NCI-H2081 treated with DMSO at 0.1 percent for 48 hours (cell line): Measurements from ENCODE around the gene ETFB.

Experiments
- DNase-seq: peaks from one replicate; lab custom pipeline; 2025; lab: John Stamatoyannopoulos, UW

The ETFB gene

DNA sequence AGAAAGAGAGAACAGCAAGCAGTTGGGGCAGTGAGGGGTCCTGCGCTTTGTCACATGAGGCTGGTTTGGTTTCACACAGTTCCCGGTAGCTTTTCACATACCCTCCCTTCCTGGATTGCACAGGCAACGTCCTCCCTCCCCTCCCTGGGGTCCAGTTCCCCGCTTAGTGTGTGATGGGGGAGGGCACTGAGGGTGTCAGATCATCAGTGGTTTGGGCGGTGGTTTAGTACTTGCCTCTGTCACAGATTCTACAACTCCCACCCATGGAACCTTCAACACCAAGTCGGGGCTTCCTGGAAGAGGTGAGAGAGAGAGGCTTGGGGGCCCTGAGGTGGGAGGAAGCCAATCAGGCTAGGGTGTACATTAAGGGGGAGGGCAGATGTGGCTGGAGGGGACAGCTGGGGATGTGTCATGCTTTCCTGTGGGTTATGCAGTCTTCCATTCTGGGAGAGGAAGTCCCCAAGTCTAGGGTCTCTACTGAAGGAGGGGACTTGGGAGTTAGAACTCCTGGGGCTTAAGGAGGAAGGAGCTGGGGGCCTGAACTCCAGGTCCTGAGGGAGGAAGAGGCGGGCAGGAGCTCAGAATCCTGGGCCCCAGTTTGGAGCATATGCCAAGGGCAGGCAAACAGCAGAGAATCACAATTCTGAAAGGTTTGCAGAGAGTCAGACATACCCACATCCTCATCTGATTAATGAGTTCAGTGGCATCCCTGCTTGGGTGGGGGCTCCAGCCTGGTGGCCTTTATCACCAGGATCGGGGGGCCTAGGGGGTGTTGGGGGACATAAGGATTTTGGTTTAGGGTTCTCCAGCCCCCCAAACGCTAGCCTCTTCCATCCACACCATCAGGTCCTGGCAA is 6.7 kb upstream of the ETFB start, which contains the start of gene NKG7:
TSS of gene NKG7 (minus strand) at position 6 of the 856 bp plus-strand sequence. CDS start 119 bp downstream, outside the sequence.
- no peak for DNase-seq

DNA sequence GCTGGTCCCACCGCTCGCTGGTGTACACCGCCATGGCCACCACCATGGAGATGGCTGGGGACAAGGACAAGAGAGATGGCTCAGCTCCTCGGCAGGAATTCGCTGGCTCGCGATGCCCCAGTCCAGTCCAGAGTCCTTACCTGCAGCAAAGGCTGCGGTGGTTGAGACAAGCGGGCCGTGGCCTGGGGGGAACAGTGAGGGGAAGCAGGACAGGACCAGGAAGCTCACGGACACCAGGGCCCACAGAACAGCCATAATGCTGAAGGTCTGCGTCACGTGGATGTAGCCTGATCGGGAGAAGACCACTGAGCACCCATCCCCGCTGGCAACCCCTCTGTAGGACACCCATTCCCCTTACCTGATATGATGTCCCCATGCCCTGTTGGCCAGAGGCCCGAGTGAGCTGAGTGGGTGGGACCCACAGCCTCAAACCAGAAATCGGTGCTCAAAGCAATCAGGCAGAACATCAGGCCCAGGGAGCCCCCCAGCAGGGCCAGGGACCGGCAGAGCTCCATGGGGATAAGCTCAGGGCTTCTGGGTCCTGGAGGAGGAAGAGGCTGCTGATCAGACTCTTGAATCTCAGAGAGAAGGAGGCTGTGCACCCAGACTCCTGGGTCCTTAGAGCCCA is 5.9 kb upstream of the ETFB start:
- DNase-seq: no peak

DNA sequence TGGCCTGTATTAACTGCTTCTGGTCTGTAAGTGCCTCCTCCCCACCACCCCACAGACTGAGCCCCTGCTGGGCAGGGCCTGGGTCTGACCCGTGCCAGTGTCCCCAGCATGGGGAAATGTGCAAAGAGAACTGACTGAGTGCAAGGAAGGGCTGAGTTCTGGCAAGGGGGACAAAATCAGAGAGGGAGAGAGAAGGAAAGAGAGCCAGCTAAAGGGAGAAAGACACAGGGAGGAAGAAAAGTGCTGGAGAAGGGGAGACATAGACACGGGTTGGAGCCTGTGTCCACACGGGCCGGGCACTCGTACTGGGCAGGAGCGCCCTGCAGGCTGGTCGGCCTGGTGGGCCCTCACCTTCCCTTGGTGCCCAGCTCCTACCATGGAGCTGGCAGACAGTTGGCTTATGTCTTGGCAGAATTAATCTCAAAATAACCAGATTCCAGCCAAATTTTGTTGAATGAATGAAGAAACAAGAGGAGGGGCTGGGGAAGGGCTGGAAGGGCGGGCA is 5.0 kb upstream of the ETFB start:
- no peak for DNase-seq

DNA sequence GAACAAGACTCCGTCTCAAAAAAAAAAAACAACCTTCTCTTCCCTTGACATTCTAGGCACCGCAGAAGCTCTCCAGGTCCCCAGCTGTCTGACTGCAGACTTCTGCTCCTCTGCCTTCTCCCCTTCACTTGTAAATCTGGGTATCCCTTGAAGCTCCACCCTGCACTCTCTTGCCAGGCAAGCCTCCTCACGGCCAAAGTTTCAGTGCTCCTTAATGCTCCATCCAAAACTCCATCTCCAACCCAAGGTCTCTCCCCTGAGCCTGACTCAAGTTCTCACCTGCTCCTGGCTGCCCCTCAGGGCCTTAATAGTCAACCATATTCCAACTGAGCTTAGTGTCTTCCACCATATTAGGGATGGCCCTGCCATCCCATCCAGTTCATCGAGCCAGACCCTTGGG is 4.0 kb upstream of the ETFB start:
- no peak for DNase-seq

DNA sequence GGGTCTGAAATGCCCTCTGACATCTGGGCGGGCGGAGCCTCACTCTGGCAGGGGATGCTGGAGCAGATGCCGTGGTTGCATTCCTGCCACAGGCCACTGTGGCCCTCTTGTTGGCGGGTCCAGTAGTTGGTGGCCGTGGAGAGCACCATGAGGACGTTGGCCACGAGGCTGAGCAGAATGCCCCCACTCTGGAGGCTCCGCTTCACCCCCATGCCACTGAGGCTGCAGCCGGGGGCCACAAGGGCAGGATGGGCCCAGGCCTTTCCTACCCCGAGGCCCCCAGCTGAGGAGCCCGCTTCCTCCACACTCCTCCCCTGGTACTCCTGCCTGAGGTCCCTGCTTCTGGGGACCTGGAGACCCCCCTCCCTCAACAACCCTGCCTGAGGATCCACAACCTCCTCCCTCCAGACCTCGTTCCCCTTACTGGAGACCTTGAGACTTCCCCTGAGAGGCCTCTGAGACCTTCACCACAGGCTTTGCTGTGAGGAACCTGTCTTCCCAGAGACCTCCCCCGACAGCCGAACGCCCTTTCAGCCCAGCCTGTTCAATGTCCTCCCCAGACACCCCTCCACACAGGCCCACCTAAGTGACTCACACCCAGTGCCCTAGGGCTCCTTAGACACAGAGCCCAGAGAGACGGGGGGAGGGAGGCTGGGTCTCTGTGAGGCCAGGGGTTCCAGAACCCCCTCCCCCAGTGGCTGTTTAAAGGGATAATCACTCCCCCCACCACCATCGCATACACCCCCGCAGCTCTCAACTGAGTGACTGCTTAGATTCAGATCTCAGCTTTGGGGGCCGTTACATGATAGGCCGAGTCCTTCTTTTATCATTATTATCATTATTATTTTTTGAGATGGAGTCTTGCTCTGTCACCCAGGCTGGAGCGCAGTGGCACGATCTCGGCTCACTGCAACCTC is 2.4 kb upstream of the ETFB start, which contains the start of gene CLDND2:
TSS of gene CLDND2 (minus strand) at position 638 of the 917 bp plus-strand sequence. CDS start at position 212, 426 bp downstream.
- no peak for DNase-seq

DNA sequence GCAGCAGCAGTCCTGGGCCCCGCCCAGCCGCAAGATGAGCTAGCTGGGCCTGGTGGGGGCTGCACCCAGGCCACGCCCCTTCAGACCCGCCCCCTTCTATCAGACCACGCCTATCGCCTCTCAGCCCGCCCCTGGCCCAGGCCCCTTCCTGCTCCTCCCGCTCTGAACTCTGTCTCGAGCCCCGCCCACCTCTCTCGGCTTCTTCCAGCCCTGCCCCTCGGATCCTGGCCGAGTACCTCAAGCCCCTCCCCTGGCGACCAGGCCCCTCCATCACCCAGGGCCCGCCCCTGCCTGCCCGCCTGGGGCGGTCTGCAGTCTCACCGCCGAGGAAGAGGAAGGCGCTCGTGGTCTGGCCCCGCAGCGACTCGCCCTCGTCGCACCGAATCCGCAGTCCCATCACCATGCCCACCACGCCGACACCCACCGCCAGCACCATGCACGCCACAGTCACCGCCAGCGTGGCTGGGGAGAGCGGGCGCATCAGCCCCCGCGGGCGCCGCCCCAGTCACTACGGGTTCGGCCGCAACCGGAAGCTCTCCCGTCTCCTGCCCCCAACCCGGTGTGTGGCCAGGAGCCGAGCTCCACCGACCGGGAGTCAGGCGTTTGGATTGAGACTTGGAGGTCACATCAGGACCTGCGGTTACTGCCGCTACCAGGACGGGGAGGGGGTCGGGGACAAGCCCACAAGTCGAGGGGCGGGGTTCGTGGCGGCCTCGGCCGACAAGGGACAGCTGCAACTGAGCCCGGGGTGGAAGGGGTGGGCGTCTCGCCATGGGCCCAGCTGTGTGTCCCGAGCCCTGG is 1.6 kb upstream of the ETFB start:
- no peak for DNase-seq

DNA sequence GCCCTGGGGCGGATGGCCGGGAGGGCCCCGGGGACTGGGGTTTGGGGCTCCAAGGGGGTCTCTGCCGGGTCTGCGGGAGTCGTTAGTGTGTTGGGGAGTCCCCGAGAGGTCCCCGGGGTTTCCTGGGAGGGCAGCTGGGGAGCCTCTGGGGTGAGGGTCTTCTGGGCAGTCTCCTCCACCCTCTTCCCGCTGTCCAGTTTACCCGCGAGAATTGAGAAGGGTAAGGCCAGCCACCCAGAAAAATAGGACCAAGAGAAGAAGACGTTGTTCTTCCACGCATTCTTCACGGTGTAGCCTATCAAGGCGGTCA is 1.0 kb upstream of the ETFB start:
- no peak for DNase-seq

DNA sequence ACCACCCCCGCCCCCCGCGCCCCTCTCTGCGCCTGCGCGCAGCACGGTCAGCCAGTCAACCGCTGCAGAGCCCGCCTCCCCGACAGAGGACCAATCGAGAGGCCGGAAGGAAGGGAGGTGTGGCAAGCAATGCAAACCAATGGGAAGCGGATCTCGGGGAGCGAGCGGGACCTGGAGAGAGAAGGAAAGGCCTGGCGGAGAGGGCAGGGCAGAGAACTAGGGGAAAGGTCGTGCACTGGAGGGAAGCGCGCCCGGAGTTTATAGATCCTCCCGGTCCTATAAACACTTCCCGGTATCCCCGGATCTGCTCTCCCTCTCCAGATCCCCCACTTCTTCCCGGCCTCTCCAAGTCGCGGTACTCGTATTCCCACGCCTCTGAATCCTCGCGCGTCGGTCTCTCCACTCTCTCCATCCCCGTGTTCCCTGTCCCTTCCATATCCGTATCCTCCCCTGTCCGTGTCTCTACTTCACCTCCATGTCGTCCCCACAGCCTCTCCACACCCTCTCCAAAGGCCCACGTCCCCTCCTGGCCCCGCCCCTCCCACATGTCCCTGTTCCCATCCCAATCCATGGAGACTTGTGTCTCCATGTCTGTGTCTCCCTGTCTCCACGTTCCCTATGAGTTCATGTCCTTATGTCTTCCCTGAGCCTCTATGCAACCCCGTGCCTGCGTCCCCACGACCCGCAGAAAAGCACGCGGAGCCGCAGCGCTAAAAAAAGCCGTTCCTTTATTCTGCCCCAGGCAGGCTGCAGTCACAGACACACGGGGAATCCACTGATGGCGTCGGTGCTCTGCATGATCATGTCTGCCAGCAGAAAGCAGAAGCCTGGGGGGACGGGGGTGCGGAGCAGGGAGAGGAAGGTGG is 434 bp upstream of the ETFB start:
- no peak for DNase-seq

DNA sequence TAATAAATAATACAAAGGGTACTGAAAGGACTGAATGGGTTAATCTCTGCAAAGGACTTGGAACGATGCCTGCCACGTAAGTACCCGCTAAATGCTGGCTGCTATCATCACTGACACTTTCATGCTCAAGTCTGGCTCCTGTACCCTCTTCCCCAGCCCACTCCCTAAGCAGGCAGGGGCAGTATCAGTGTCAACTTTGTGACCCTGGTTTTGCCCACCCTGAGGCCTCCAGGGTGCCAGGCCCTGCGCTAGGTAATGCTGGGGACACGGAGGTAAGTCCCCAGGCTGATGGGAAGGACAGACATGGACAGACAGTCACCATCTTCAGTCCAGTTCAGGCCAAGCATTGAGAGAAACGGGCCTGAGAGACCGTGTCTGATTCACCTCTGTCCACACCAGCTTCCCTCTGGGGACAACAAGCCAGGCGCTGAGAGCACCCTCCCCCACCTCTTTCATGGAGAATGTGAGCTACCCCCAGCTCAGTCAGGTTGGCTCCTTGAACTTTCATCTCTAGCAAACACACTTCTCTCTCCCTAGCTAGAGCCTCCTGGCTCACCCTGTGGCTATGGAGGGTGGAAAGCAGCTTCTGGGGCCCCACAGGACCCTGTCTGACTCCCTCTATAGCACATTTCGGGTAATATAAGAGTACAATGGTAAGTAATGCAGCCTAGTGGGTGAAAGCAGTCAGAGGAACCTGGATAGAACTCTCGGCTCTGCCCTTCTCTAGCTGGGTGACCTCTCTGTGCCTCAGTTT is 800 bp downstream of the ETFB start:
- DNase-seq: no peak

DNA sequence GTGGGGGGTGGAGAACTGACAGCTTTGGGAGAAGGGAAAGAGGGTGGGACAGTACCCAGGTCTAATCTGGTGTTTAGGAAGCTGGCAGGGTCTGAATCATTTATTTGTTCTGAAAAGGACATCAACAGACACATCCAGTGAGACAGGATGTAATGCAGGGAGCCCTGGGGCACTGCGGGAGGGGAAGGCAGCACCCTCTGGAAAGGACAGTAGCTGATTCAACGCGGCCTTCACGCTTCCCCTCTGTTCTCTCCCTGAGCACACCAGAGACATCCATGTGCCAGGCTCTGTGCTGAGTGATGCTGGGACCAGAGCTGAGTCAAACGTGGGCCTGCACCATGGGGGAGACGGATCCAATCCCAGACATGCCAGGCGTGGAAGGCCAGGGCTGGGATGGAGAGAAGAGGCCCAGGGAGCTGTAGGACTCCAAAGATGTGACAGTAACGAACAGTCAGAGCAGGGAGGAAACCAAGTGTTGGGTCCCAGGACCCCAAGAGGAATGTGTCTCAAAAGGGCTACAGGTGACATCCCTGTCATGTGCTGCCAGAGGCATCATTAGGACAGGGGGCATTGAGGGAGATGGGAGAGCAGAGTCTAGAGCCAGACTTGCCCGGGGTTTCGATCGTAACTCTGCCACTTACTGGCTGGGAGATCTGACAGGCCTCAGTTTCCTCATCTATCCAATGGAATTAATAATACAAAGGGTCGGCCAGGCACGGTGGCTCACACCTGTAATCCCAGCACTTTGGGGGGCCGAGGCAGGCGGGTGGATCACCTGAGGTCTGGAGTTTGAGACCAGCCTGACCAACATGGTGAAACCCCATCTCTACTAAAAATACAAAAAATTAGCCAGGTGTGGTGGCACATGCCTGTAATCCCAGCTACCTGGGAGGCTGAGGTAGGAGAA is 1.7 kb downstream of the ETFB start:
- no peak for DNase-seq

DNA sequence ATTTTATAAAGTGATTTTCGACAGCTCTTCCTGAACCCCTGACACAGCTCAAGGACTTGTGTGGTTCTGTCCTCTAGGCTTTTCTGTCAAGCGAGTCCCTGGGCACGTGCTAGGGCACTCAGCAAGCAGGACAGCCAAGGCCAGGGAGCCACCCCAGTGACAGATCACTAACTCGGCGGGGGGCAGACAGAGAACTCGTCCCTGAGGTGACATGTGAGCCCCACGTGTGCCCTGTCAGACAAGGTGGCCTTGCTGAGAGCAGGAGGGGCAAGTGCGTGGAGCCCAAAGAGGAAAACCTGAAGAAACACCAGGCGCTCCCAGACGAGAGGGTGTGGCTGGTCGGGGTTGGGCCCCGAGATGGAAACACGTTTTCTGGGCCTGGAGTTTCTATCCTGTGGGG is 4.9 kb downstream of the ETFB start:
- no peak for DNase-seq

DNA sequence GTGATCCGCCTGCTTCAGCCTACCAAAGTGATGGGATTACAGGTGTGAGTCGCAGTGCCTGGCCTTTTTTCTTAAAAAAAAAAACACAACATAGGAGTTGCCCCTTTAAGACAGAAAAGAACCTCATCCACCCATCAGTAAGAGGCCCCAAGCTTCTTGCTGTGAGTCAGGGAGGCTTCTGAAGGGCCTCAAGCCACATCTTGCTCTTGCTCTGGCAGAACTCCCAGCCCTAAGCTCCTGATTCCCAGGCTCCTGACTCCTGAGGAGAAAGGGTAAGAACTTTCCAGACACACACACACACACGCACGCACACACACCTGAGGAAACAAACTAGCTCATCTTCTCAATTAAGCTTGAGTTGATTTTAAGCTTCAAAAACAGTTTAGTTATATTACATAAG is 6.9 kb downstream of the ETFB start:
- no peak for DNase-seq

DNA sequence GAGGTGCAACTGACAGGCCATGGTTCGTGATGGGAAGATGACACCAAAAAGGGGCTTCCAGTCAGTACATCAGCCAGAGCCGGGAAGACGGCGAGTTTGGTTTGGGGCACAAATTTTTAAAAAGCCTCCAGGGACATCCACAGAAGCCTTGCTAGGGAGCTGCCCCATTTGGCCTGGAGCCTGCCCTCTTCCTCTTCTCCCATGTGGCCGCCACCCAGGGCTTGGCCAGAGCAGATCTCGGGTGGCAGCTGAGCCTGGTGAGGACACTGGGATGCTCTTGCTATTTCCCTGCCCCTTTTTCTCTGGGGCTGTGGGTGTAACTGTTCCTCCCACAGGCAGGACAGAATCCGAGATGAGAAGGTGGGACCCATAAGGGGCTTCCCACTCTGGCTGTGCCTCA is 8.2 kb downstream of the ETFB start:
- no peak for DNase-seq

DNA sequence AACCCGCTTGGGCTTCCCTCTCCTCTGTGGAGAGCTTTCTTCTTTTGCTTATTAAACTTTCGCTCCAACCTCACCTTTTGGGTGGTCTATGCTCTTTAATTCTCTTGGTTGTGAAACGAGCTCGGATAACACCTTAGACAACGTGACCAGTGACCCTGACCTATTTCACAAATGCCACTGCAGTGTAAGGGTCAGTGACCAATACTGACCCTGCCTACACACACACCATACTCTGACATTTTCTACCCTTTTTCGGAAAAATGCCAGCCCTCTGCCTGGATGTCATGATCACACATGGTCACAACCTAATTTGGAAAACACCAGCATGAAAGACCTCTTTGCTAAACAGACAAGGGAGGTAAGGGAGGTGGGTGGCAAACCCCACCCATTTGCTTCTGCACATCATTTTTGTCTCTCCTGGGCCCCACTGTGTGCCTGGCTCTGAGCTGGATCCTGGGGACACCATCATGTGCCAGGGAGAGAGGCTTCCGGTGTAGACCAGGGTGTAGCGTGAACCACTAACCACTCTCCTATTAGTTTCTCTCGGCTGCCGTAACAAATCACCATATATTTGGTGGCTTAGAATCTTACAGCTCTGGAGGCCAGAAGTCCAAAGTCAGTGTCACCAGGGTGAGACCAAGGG is 9.9 kb downstream of the ETFB start:
- no peak for DNase-seq

DNA sequence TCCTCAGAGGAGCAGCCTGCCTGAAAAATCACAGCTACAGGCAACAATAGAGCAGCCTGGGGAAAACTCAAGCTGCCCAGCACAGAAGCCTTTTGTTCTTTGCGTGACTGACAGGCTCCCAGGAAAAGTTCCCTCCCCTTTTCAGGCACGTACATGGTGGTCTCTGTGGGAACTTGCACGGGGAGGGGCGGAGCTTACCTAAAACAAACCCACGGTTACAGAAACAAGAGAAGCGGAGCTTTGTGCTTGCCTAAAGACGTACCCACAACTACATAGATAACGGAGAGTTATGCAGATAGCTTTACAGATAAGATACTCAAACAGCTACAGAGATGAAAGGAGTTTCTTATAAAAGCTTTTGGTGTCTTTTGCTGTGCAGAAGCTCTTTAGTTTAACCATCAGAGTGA is 11.4 kb downstream of the ETFB start:
- no peak for DNase-seq

DNA sequence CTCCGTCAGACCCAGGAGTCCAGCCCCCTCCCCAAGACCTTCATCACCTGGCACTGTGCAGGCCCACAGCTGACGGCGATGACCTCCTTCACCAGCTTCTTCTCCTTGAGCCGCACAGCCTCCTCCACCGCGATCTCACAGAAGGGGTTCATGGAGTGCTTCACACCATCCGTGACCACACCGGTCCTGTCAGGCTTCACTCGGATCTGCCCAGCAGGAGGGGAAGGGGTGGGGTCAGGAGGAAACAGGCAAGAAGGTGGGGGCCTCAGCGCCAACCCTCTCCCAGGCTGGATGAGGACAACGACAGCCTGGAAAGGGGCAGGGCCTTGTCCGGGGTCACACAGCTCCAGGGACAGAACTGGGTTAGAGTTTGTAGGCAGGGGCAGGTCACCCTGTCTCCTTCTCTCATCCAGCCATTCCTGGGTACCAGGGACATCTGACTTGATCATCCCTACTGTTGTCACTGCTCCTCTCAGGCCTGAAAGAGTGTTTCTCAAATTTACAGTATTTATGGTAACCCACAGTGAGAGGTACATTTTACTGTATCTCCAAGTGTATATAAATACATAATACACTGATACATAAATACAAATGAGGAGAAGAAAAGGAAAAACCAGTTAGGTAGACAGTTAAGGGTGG is 12.0 kb downstream of the ETFB start:
- no peak for DNase-seq

DNA sequence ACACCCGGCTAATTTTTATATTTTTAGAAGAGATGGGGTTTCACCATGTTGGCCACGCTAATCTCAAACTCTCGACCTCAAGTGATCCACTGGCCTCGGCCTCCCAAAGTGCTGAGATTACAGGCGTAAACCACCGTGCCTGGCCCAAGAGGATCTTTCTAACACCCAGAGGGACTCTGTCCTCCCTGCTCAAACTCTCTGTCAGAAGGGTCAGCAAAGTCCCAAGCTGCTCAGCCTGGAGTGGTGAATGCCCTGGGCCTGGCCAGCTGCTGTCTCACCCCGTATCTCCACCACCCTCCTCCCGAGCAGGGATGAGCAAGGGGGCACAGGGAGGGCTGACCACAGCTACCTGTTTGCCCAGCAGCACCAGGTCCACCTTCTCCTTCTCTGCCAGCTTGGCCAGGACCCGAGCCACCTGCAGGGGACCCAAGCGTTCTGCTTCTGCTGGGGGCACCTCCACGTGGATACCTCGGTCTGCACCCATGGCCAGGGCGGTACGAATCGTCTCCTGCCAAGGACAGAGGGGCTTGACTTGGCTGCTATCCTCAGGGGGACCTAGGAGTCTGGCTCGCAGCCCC is 13.3 kb downstream of the ETFB start:
- no peak for DNase-seq
